Stimulated activated CD4-positive, alpha-beta T cell treated with anti-CD3 and anti-CD28 coated beads, Interleukin-2, amount 100 ng/mL, for 48 hours (primary cell): ENCODE measurements around the gene RARS2.
"Not testable (repeated sequence)": the region's sequence is repeated elsewhere in the genome, so short reads cannot be mapped to it uniquely, and the experiment has no call there.

Source experiments
- DNase-seq, 2 donors: peaks; one replicate each; pipeline ENCODE4 v3.0.0-alpha.2; 2020

Gene RARS2

DNA sequence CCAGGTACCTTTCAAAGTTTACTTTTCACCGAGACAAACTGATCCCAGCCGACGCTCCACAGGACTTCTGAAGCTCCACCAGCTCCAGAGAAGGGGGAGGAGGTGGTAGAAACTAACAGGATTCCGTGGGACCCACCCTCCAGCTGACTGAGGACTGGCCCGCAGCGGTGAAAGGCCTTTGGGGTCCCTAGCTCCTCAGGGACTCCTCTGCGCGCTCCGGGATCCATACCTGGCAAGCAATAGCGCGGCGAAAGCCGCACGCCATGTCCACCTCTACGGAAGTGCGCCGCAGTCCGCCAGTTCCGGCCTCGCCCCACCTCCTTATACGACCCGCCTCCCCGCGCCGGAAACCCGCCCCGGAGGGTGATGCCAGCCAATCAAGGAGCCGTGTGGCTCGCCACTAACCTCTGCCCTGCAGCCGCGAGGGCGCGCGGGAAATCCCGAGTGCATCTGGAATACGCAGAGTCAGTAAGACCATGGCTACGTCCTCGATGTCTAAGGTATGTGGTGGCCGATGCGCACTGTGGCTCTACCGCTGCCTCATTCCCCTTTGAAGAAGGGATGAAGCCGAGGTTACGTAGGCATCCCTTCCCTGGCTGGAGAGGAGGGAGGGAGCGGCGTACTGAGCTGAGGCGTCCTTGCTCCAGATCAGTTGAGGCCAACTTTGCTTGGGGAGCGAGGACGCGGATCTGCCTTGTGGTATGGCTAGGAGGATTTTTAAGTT, at the start of gene RARS2, which contains the start of gene ORC3:
Gene RARS2, minus strand, starts transcription at position 295 of the 724 bp plus-strand sequence. Its CDS starts 30 bp downstream, at position 265.
Gene ORC3, plus strand, starts transcription at position 443 of the 724 bp plus-strand sequence. Its CDS starts 34 bp downstream, at position 477.
- peak; percentile 92 to 93 for DNase-seq

- DNase-seq, result no peak
Measured at GRCh38 chr6:87639373-87639772, 49.6 kb upstream of the RARS2 start.

DNA sequence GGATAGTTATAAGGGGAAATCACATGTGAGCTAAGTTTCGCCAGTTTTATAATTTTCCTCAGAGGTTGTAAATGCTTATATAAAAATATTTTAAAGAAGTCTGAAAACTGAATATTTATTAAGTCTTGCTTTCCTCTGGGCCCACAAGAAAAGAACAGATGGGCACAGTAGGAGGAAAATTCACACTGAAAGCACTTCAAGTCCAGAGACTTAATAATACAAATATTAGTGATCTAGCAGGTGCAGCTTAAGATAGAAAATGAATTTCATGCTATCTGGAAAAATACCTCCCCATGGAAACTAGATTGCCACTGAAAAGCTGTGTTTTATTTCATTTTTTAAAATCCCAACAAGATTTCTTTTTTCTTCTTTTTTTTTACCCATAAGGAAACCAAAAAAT, 47.3 kb upstream of the RARS2 start:
- DNase-seq, result no peak

DNA sequence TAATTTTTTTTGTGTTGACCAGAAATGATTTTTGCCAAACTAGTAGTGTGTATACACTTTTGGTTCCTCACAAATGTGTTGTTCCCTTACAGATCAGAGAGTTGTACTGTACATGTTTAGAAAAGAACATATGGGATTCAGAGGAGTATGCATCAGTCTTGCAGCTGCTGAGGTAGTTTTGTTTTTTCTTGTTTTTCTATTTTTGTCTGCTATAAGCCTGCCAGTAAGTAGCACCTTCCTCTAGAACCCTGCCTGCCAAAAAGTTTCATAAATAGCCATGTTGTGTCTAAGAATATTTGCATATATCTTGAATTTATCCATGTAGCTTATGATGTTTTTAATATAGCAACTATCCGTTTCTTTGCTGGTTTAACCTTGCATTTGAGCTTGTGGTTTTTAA, 46.5 kb upstream of the RARS2 start:
- DNase-seq, result no peak

GRCh38 chr6:87633851-87634250, 44.1 kb upstream of the RARS2 start:
- no peak for DNase-seq

DNA sequence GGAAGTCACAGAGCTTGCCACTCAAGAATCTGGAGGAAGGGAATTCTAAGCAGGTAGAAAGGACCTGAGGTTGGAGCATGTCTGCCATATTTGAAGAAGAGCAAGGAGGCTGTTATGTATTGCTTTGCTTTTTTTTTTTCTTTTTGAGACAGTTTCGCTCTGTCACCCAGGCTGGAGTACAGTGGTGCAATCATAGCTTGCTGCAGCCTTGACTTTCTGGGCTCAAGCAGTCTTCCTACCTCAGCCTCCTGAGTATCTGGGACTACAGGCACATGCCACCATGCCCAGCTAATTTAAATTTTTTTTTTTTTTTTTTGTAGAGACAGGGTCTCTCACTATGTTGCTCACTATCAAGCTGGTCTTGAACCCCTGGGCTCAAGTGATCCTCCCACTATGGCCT, 41.0 kb upstream of the RARS2 start:
- DNase-seq, result no peak

- DNase-seq, result no peak
Measured at GRCh38 chr6:87628881-87629280, 39.1 kb upstream of the RARS2 start.

- no peak for DNase-seq
Measured at GRCh38 chr6:87628424-87628823, 38.6 kb upstream of the RARS2 start.

DNA sequence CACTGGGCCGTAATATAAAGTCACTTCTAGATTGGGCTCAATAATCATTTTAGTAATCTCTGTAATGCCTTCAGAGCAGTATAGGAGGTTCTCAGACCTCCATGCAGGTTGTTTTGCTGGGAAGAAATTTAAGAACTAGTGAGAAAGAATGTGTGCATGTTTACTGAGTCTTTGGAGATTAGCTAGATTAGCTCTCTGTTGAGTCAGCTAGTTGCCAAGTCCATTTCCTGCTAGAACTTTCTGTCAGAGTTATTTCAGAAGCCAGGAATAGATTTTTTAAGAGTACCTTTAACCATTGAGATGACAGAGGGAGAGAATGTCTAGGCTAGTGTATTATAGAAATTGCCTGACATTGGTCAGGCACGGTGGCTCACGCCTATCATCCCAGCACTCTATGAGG, 33.5 kb upstream of the RARS2 start:
- DNase-seq, result no peak

GRCh38 chr6:87618531-87618930, 28.7 kb upstream of the RARS2 start:
- DNase-seq, result no peak

GRCh38 chr6:87617405-87617804, 27.6 kb upstream of the RARS2 start:
- DNase-seq, result no peak

DNA sequence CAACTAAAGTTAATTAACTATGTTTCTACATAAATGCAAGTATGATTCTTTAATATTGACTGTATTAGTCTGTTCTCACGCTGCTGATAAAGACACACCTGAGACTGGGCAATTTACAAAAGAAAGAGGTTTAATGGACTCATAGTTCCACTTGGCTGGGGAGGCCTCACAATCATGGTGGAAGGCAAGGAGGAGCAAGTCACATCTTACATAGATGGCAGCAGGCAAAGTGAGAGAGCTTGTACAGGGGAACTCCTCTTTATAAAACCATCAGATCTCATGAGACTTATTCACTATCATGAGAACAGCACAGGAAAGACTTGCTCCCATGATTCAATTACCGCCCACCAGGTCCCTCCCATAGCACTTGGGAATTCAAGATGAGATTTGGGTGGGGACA, 23.2 kb upstream of the RARS2 start:
- DNase-seq, result not testable (repeated sequence)

DNA sequence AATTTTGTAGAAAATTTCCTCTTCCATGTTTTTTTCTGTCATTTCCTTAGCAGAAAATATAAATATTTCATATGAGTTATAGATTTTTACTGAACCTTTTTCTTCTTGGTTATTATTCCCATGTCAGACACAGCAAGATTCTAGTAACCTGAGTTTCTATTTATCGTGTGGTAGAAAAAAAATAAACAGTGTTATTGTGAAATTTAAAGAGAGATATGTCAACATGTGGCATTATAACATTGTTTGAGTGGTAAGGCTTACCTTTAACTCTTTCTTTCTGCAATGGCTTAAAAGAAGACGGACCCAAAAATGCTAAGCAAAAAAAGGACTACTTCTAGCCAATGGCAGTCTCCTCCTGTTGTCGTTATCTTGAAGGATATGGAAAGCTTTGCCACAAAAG, 19.0 kb upstream of the RARS2 start:
- DNase-seq, result no peak

- no peak for DNase-seq
Measured at GRCh38 chr6:87606199-87606598, 16.4 kb upstream of the RARS2 start.

DNA sequence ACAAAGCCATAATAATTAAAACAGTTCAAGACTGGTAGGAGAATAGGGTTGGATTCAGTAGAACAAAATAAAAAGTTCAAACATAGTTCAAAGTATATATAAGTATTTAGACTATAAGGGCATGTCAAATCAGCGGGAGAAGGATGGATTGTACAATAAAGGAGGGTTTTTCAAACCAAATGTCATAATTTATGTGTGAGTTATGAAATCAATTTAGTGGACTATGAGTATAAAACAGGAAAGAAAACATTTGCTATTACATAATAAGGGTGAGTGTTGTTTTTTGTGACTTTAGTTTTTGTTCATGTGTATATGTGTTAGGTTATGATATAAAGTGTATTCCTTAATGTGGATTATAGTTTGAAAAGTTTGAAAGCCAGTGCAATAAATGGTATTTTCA, 10.8 kb upstream of the RARS2 start:
- no peak for DNase-seq

DNA sequence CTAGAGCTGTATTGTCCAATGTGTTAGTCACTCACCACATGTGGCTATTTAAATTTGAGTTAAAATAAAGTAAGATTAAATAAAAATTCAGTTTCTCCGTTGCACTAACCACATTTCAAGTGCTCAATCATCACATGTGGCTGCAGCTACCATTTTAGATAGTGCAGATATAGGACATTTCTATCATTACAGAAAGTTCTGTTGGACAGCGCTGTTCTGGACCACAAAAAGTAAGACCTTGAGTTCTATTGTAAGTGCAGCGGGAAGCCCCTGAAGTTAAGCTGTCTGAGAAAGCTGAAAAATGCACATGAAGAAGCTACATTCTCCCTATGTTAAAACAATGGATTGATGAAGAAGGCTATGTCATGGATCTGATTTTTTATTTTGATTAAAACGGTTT, 1.2 kb upstream of the RARS2 start:
- DNase-seq, result no peak

DNA sequence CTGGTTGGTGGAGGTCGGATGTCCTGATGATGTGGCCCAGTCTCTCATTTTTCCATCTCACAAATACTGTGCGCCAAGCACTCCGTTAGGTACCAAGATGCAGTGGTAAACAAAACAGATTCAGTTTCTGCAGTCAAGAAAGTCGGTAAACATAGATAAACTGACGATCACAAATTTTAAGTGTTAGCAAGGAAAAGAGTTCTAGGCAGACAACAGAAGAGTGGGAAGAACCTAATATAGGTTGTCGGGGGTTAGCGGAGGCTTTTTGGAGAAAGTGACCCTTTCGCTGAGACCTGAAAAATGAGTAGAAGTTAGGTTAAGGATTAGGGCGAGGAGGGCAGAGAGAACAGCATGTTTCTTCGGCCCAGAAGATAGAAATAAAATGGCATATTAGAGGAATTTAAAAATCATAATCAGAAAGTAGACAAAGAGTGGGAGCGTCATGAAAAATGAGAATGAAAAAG, 662 bp upstream of the RARS2 start:
- no peak for DNase-seq

- DNase-seq, result no peak
Measured at GRCh38 chr6:87588756-87589407, 905 bp downstream of the RARS2 start.

DNA sequence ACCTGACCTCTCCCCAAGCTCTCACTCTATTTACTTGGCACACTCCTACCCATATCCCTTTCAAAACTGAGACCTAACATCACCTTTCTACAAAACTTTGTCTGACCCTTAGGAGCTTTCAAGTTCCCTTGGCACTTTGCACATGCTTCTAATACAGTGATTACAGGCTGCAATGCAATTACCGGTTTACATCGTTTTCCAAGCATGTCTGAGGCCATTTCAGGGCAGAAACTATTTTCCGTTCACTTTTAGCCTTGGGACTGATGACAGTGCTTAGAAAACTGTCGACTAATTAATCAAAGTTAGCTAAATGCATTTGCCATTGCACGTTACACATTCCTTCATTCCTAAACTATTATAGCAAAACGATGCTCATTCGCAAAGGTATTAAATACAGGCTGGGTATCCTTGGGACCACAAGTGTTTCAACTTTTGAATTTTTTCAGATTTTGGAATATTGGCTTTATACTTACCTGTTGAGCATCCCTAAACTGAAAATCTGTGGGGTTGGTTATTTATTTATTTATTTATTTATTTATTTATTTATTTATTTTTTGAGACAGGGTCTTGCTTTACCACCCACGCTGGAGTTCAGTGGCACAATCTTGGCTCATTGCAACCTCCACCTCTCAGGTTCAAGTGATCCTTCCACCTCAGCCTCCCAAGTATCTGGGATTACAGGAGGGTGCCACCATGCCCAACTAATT, 3.3 kb downstream of the RARS2 start:
- DNase-seq, result no peak

- DNase-seq, result no peak
Measured at GRCh38 chr6:87583822-87584221, 6.0 kb downstream of the RARS2 start.

- no peak for DNase-seq
Measured at GRCh38 chr6:87575423-87575822, 14.4 kb downstream of the RARS2 start.

GRCh38 chr6:87574237-87574804, 15.5 kb downstream of the RARS2 start:
- no peak for DNase-seq

DNA sequence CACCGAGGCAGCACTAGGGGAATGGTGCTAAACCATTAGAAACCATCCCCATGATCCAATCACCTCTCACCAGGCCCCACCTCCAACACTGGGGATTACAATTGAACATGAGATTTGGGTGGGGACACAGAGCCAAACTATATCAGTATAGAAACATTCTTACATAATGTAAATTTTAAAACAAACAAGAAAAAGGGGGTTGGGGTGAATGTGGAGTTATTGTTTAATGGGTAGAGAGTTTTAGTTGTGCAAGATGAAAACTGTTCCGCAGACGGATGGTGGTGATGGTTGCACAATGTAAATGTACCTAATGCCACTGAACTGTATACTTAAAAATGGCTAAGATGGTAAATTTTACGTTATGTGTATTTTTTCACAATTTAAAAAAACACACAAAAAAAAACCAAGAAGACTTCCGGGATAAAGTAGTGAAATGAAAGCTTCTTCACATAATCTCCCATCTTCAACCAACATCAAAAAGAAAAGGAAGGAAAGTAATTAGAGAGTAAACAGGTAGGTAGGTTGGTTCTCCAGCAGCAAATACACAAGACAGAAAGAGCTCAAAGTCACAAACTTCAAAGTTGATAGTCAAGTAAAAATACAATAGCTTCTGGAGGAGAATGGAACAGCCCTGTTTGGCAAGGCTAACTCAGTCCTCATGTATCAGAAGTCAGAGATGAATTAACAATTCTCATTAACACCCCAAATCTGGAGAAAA, 16.3 kb downstream of the RARS2 start:
- DNase-seq, result no peak
